Subcutaneous abdominal adipose tissue (tissue), 5 donors: ENCODE data around the gene TUBB6.
A peak's percentile ranks its signal among the peaks of the same experiment; 100 is the strongest.

ENCODE experiments used
- H3K27ac ChIP-seq: one replicate; pipeline ENCODE4 v1.7.0; 2013; ENCODE audit warnings: low read depth, mild to moderate bottlenecking, inconsistent platforms, low read length, moderate library complexity
- H3K27me3 ChIP-seq, 5 donors: one replicate each; pipeline ENCODE4 v1.7.0; 2013; ENCODE audit warnings: low read length in 5 of 5, inconsistent platforms in 1 of 5; ENCODE audit not compliant: control insufficient read depth in 5 of 5, insufficient read depth in 4 of 5
- H3K36me3 ChIP-seq, 5 donors: one replicate each; pipeline ENCODE4 v1.7.0; 2013; ENCODE audit warnings: low read length in 5 of 5; ENCODE audit not compliant: control insufficient read depth in 5 of 5, insufficient read depth in 5 of 5
- H3K4me1 ChIP-seq, 5 donors: one replicate each; pipeline ENCODE4 v1.7.0; 2013; ENCODE audit warnings: low read length in 5 of 5, mild to moderate bottlenecking in 3 of 5, moderate library complexity in 1 of 5; ENCODE audit not compliant: control insufficient read depth in 5 of 5, insufficient read depth in 5 of 5
- H3K4me3 ChIP-seq, 5 donors: one replicate each; pipeline ENCODE4 v1.7.0; 2013; ENCODE audit warnings: low read length in 5 of 5, low read depth in 1 of 5
- H3K9ac ChIP-seq, 5 donors: one replicate each; pipeline ENCODE4 v1.7.0; 2013; ENCODE audit warnings: low read length in 5 of 5, mild to moderate bottlenecking in 4 of 5, moderate library complexity in 3 of 5
- H3K9me3 ChIP-seq, 5 donors: one replicate each; pipeline ENCODE4 v1.7.0; 2013; ENCODE audit warnings: low read length in 5 of 5; ENCODE audit not compliant: control insufficient read depth in 5 of 5
- donor health status: healthy.
- donor health status: healthy.
- donor health status: healthy.
- donor health status: healthy.
- donor health status: healthy.

The TUBB6 gene

DNA sequence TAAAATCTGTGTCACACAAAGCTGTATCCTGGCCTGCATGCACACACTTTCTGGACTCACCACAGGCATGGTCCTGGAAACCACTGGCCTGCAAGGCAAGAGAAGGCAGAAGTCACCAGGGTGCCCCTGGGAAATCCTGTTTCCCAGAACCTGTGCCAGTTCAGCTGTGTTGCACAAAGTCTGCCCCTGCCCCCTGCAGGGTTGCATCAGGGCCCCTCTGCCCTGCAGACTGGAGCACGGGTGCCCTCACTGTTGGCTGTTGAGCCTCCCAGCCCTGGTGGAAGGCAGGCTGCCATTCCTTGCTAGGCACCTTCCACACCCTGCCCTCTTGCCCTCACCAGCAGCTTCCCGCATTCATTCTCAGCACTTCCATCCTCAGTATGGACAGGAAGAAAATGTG is 18.0 kb upstream of the TUBB6 start:
- H3K4me1 ChIP-seq: peaks cover 7 to 27% (median 22%) of the 10 kb centered on the region in 5 donors
- H3K27me3 ChIP-seq: peaks cover 0 to 8% (median 5%) of the 10 kb centered on the region in 5 donors

DNA sequence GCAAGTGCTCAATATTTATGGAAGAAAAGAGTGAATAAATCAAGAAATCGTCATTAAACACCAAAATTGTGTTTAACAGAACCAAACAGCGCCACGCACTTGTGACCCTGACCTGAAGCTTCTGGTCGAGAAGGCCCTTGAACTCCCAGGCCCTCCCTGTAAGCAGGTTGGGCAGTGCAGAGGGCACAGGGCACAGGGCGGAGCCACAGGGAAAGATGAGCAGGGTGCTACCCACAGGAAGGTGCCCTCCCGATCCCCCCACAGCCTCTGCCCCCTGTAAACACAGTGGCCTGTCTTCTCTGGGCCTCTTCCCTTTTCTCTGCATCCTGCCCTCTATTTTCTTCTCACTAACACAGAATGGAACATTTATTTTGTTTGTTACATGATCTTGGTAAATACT is 16.9 kb upstream of the TUBB6 start:
- Histone ChIP-seq H3K4me1 (peaks cover 7 to 27% (median 22%) of the 10 kb centered on the region in 5 donors), H3K27me3 (peaks cover 0 to 8% (median 5%) of the 10 kb centered on the region in 5 donors), H3K9ac (peak overlapping the region in 1 of 5 donors; percentile 41), H3K4me3 (no peak overlapping the region), H3K9me3 (no peaks in the 10 kb centered on the region), H3K27ac (no peak overlapping the region), H3K36me3 (no peaks in the 10 kb centered on the region)

More for the DNA sequence above, 18.0 kb upstream of the TUBB6 start:
- Histone ChIP-seq H3K9me3 (no peaks in the 10 kb centered on the region), H3K36me3 (no peaks in the 10 kb centered on the region), H3K4me3 (no peak overlapping the region), H3K9ac (peak overlapping the region in 1 of 5 donors; percentile 64), H3K27ac (no peak overlapping the region)

DNA sequence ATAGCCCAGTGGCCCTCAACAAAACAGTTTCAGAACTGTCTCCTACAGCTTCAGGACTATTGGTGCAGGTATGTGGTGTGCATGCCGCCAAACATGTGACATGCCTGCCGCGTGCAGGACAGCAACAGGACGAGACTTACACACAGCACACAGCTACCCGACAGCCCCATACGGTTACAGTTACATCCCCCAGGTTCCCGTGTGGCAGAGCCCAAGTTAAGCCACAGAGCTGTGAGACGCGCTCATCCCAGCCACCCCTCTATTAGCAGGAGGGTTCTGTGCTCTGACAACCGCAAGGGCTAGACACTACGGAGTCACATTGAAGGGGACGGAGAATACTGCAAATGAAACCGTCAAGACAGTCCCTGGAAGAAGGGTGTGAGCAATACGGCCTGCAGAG is 16.4 kb upstream of the TUBB6 start:
- Histone ChIP-seq H3K9me3 (no peaks in the 10 kb centered on the region), H3K27ac (no peak overlapping the region), H3K27me3 (peaks cover 0 to 8% (median 5%) of the 10 kb centered on the region in 5 donors), H3K9ac (no peak overlapping the region), H3K4me1 (peaks cover 7 to 27% (median 22%) of the 10 kb centered on the region in 5 donors), H3K36me3 (no peaks in the 10 kb centered on the region), H3K4me3 (no peak overlapping the region)

DNA sequence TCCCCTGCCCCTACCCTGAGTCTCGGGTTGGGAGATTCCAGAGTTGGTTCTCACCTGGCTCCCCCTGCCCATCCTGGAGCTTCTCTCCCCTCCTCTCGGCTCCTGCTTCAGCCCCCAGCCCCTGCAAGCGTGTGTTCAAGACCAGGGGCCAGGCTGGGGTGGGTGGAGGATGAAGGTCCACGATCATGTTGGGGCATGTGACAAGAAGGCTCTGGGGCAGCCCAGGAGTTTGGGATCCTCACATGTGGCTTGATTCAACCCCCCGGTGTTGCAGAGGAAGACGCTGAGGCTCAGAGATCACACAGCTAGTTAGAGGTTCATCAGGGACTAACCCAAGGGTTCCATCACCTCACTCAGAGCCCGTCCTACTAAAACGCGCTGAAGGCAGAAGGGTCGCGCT is 14.2 kb upstream of the TUBB6 start:
- no peak overlapping the region for H3K9ac ChIP-seq
- H3K4me3 ChIP-seq: no peak overlapping the region
- H3K36me3 ChIP-seq: no peaks in the 10 kb centered on the region
- H3K27ac ChIP-seq: no peak overlapping the region
- H3K27me3 ChIP-seq: peaks cover 0 to 5% (median 0%) of the 10 kb centered on the region in 5 donors
- H3K4me1 ChIP-seq: peaks cover 2 to 11% (median 8%) of the 10 kb centered on the region in 5 donors
- H3K9me3 ChIP-seq: peaks cover 0 to 4% (median 0%) of the 10 kb centered on the region in 5 donors

DNA sequence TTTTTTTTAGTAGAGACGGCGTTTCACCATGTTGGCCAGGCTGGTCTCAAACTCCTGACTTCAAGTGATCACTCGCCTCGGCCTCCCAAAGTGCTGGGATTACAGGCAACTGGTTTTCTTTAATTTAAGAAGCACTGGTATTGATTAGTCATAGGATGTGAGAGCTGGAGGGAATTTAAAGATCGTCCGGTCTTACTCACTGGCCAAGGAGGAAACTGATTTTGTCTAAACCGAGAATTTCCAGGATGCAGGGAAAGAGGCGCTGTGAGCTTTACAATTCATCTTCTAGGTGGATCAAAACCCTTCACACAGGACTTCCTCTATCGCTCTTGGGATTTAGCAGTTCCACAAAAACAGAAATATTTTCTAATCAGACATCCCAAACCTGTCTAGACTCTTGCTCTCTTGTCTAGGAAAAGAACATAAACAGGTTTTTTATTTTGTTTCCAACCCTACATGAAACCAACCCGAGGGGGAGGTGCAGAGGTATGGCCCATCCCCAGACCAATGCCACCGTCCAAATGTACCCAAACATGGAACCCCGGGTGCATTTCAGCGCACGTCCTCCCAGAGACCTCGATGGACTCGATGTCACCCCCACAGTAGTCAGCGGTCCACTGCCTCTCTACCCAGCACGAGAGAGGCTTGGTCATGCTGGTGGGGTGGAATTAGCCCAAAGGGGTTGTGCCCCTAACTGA is 12.5 kb upstream of the TUBB6 start:
- Histone ChIP-seq H3K9ac (no peak overlapping the region), H3K27ac (no peak overlapping the region), H3K4me3 (no peak overlapping the region), H3K27me3 (peaks cover 0 to 2% (median 0%) of the 10 kb centered on the region in 5 donors), H3K36me3 (no peaks in the 10 kb centered on the region), H3K9me3 (peaks cover 0 to 4% (median 0%) of the 10 kb centered on the region in 5 donors), H3K4me1 (no peaks in the 10 kb centered on the region)

DNA sequence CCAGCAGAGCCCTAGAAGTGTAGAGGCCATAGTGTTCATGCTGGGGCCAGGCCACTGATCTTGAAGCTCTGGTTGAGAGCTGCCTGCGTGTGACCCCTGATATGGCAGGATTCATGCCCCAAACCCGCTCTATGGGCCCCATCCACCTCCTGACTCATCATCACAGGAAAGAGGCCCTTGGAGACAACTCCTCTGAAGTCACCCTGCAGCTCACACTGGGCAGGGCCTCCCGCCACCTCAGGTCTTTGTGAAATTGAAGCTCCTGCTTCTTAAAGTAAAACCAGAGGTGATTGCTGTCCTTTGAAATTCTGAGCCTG is 12.0 kb upstream of the TUBB6 start:
- H3K27ac ChIP-seq: no peak overlapping the region
- H3K27me3 ChIP-seq: peaks cover 0 to 2% (median 0%) of the 10 kb centered on the region in 5 donors
- H3K4me3 ChIP-seq: no peak overlapping the region
- no peaks in the 10 kb centered on the region for H3K36me3 ChIP-seq
- H3K4me1 ChIP-seq: no peaks in the 10 kb centered on the region
- H3K9ac ChIP-seq: no peak overlapping the region
- H3K9me3 ChIP-seq: peaks cover 0 to 4% (median 0%) of the 10 kb centered on the region in 5 donors

DNA sequence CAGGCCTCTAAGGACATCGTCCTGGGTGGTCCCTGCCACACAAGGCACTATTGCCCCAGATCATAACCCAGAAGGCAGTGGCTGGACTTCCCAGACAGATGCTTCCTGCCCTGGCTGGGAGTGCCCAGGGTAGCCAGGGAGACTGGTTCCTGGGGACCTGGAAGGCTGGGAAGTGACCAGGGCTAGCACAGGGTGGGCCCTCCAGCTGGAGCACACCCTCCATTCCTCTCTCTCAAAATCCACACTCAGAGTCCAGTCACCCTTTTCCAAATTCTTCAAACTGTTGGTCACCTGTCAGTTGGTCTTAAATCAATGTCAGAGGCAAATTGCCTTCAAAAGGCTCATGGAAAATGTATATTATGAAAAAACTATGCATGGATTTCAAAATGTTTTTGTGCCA is 11.6 kb upstream of the TUBB6 start:
- H3K36me3 ChIP-seq: no peaks in the 10 kb centered on the region
- H3K9ac ChIP-seq: no peak overlapping the region
- peaks cover 0 to 2% (median 0%) of the 10 kb centered on the region in 5 donors for H3K27me3 ChIP-seq
- no peak overlapping the region for H3K4me3 ChIP-seq
- no peak overlapping the region for H3K27ac ChIP-seq
- H3K4me1 ChIP-seq: no peaks in the 10 kb centered on the region
- H3K9me3 ChIP-seq: peaks cover 0 to 4% (median 0%) of the 10 kb centered on the region in 5 donors

DNA sequence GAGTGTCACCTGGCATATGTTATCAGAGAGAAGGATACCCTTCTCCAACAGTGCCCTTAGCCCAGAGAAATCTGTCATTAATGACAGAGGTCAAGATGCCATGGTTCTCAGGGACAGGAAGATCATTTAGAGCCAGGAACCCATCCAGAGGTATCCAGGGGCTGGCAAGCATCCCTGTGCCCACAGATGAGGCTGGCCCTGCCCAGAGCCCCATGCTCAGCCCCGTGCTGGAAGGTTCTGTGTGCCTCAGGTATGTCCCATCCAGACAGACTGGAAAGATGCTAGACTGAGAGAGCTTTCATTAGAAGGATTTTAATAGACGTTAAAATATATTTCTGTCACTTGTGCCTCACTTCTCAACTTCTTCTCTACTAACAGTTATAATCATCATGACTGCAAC is 8.2 kb upstream of the TUBB6 start:
- Histone ChIP-seq H3K36me3 (no peaks in the 10 kb centered on the region), H3K9ac (no peak overlapping the region), H3K9me3 (peaks cover 0 to 4% (median 0%) of the 10 kb centered on the region in 5 donors), H3K27me3 (no peaks in the 10 kb centered on the region), H3K4me3 (no peak overlapping the region), H3K4me1 (no peaks in the 10 kb centered on the region), H3K27ac (no peak overlapping the region)

DNA sequence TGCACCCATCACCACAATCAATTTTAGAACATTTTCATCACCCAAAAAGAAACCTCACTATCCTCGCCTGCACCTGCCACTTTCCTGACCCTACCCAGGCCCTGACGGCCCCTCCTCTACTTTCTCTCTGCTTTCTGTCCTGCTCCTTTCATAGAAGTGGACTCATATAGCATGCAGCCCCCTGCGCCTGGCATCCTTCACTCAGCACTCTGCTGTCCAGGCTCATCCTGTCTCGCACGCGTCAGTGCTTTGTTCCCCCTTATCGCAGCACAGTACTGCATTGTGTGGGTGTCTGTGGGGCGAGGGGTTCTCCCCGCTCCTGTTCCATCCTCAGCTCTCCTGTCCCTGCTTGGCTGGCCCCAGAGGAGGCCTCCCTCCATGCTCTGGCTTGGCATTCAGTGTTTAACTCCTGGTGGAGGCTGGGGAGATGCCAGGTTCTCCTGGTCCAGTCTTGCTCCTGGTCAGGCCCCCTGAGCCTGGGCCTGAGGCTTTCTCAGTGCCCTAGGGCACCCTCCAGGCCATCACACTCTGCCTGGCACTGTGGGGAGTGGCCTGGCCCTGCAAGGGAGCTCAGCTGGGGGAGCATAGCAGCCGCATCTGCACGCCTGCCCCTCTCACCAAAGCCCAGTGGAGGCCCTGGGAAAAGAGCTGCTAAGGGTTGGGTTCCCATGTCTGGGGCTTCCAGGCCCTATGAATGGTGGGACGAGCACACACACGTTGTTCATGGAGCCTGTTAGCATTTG is 6.6 kb upstream of the TUBB6 start:
- Histone ChIP-seq H3K27me3 (no peaks in the 10 kb centered on the region), H3K36me3 (no peaks in the 10 kb centered on the region), H3K4me1 (peaks cover 0 to 6% (median 3%) of the 10 kb centered on the region in 5 donors), H3K27ac (no peak overlapping the region), H3K9ac (no peak overlapping the region), H3K4me3 (no peak overlapping the region), H3K9me3 (peaks cover 0 to 4% (median 0%) of the 10 kb centered on the region in 5 donors)

DNA sequence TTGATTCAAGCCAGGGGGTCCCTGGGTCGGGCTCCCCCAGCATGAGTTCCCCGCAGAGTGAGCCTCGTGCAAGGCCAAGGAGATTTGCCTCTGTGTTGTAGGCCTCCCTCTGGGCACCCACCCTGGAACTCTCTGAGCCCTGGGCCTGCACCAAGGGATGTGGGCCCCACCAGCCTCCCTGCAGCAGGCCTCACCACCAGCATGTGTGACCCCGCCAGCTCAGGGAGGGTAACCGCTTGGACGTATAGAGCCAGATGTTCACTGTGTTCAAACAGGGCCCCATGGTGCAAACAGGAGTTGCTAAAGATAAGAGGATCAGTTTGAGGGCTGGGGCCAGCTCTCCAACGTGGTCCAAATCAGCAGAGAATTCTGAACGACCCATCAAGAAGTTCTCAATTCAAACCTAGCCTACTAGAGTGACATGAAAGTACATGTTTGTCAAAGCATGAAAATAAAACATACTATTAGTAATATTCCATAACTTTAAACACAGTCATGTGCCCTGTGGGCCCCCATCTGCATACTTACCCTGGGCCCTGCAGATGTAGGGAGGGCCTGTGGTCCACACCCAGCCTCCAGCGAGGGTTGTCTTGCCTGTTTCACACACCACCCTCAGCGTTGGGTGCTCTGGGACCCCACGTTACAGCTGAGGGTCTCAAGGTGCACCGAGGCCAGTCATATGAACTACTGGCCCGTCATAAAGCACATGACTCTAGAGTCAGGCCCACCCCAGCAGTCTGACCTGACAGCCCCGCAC is 5.5 kb upstream of the TUBB6 start:
- Histone ChIP-seq H3K4me1 (peaks cover 0 to 17% (median 13%) of the 10 kb centered on the region in 5 donors), H3K27ac (no peak overlapping the region), H3K9ac (no peak overlapping the region), H3K27me3 (no peaks in the 10 kb centered on the region), H3K9me3 (peaks cover 0 to 4% (median 0%) of the 10 kb centered on the region in 5 donors), H3K4me3 (no peak overlapping the region), H3K36me3 (no peaks in the 10 kb centered on the region)
